SK-N-SH treated with all-trans-retinoic acid at 6 μM for 48 hours (cell line): ENCODE measurements around the gene NTNG1.

ENCODE experiments used
- ATAC-seq: fragments of 200-7000 bp; cut with Tn5 transposase; 3 replicates; pipeline ENCODE4 v1.9.1; 2020; ENCODE audit warnings: mild to moderate bottlenecking, moderate library complexity
- ARNTL ChIP-seq: fragments of 450-650 bp; formaldehyde crosslinking; IDR thresholded peaks from 2 replicates; pipeline ENCODE4 v1.5.0; 2020; ENCODE audit warnings: low read depth, mild to moderate bottlenecking, moderate library complexity, borderline replicate concordance
- CSDC2 ChIP-seq: fragments of 250-450 bp; sonication (Bioruptor Pico); IDR thresholded peaks from 2 replicates; pipeline ENCODE4 v1.5.0; 2020; ENCODE audit warnings: mild to moderate bottlenecking, moderate library complexity
- ESRRG ChIP-seq: fragments of 250-450 bp; sonication (Bioruptor Pico); IDR thresholded peaks from 2 replicates; pipeline ENCODE4 v1.6.1; 2021; ENCODE audit warnings: mild to moderate bottlenecking
- GLIS3 ChIP-seq: fragments of 250-450 bp; sonication (Bioruptor Pico); IDR thresholded peaks from 2 replicates; pipeline ENCODE4 v1.5.0; 2020; ENCODE audit warnings: mild to moderate bottlenecking, moderate library complexity
- ISL1 ChIP-seq: fragments of 250-450 bp; sonication (Bioruptor Pico); IDR thresholded peaks from 2 replicates; pipeline ENCODE4 v2.1.2; 2022; ENCODE audit warnings: mild to moderate bottlenecking, moderate library complexity
- OSR1 ChIP-seq: fragments of 250-450 bp; sonication (Bioruptor Pico); IDR thresholded peaks from 2 replicates; pipeline ENCODE4 v1.8.0; 2022; ENCODE audit warnings: moderate library complexity, mild to moderate bottlenecking, inconsistent platforms
- PPARA ChIP-seq: fragments of 250-450 bp; sonication (Bioruptor Pico); IDR thresholded peaks from 2 replicates; pipeline ENCODE4 v1.5.0; 2020; ENCODE audit warnings: mild to moderate bottlenecking, borderline replicate concordance
- RARB ChIP-seq: fragments of 250-450 bp; sonication (Bioruptor Pico); IDR thresholded peaks from 2 replicates; pipeline ENCODE4 v1.8.0; 2021; ENCODE audit warnings: mild to moderate bottlenecking, moderate library complexity
- SNAI2 ChIP-seq: fragments of 250-450 bp; sonication (Bioruptor Pico); IDR thresholded peaks from 2 replicates; pipeline ENCODE4 v1.5.0; 2020; ENCODE audit warnings: mild to moderate bottlenecking, moderate library complexity
- TCF4 ChIP-seq: fragments of 250-450 bp; sonication (Bioruptor Pico); IDR thresholded peaks from 2 replicates; pipeline ENCODE4 v1.8.0; 2021; ENCODE audit warnings: mild to moderate bottlenecking, moderate library complexity, borderline replicate concordance
- TOX ChIP-seq: fragments of 250-450 bp; sonication (Bioruptor Pico); IDR thresholded peaks from 2 replicates; pipeline ENCODE4 v1.8.0; 2021; ENCODE audit warnings: mild to moderate bottlenecking, moderate library complexity, borderline replicate concordance
- ZC3H10 ChIP-seq: fragments of 250-450 bp; sonication (Bioruptor Pico); IDR thresholded peaks from 2 replicates; pipeline ENCODE4 v1.5.1; 2021; ENCODE audit warnings: mild to moderate bottlenecking, moderate library complexity
- ZFP3 ChIP-seq: fragments of 250-450 bp; sonication (Bioruptor Pico); IDR thresholded peaks from 2 replicates; pipeline ENCODE4 v1.5.0; 2020; ENCODE audit warnings: mild to moderate bottlenecking, moderate library complexity
- ZFP30 ChIP-seq: fragments of 450-650 bp; formaldehyde crosslinking; IDR thresholded peaks from 2 replicates; pipeline ENCODE4 v1.5.0; 2022; ENCODE audit warnings: mild to moderate bottlenecking, moderate library complexity
- ZNF565 ChIP-seq: fragments of 450-650 bp; formaldehyde crosslinking; conservative IDR thresholded peaks from 2 replicates; pipeline ENCODE4 v1.5.0; 2020; ENCODE audit warnings: low read depth, mild to moderate bottlenecking, moderate library complexity
- ZNF70 ChIP-seq: fragments of 450-650 bp; formaldehyde crosslinking; IDR thresholded peaks from 2 replicates; pipeline ENCODE4 v1.5.0; 2020; ENCODE audit warnings: mild to moderate bottlenecking, moderate library complexity
- ZNF8 ChIP-seq: fragments of 450-650 bp; formaldehyde crosslinking; IDR thresholded peaks from 2 replicates; pipeline ENCODE4 v1.5.0; 2020; ENCODE audit warnings: mild to moderate bottlenecking, moderate library complexity
- TF ChIP-seq, protein P1 (sequence below): fragments of 250-450 bp; sonication (Bioruptor Pico); IDR thresholded peaks from 2 replicates; pipeline ENCODE4 v1.5.1; 2021; ENCODE audit warnings: mild to moderate bottlenecking, moderate library complexity
- TF ChIP-seq, protein P2 (sequence below): fragments of 250-450 bp; sonication (Bioruptor Pico); IDR thresholded peaks from 2 replicates; pipeline ENCODE4 v1.5.0; 2020; ENCODE audit warnings: mild to moderate bottlenecking, moderate library complexity
- TF ChIP-seq, protein P3 (sequence below): fragments of 250-450 bp; sonication (Bioruptor Pico); IDR thresholded peaks from 2 replicates; pipeline ENCODE4 v1.5.1; 2020; ENCODE audit warnings: low read depth, mild to moderate bottlenecking, moderate library complexity

NTNG1 gene

DNA sequence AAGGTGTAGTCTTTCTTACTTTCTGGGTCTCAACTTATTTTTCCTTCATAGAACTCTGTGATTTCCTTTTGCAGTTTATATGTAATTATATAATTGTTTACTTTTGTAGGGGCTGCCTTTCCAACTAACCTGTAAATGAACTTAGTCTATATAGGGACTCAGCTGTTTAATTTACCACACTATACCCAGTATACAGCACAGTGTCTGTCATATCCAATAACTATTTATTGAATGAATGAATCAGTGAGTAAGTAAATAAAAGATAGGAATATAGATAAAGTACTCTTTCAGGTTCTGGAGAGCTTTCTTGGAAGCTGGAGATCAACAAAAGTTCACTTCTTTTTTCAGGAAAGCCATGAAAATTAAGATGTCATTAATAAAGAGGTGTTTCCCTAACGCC lies 174.8 kb downstream of the NTNG1 start:
- no peak for ATAC-seq
- no peak for TF ChIP-seq ZNF565 (CRISPR knock-in tag)
- no peak for TF ChIP-seq ZNF8 (CRISPR knock-in tag)
- no peak for TF ChIP-seq ZC3H10 (CRISPR knock-in tag)
- TF ChIP-seq ESRRG (CRISPR knock-in tag) = no peak
- no peak for TF ChIP-seq ARNTL (CRISPR knock-in tag)

DNA sequence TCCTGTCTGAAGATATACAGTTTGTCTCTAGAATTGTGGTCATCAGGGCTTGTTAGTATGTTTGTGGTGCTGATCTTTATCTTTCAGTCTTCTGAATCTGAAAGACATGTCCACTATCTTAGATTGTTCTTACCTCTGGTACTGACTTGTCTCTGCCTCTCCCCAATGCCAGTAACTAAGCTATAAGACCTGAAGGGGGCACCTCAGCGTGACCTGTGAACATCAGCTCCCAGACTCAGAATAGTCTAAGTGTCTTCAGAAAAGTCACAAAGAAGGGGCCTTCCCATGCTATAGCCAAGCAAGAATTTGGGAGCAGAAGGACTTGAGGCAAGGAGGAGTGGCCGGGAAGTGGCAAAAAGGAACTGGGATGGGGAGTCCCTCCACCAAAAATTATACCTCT lies 178.1 kb downstream of the NTNG1 start:
- TF ChIP-seq, protein P1, sequence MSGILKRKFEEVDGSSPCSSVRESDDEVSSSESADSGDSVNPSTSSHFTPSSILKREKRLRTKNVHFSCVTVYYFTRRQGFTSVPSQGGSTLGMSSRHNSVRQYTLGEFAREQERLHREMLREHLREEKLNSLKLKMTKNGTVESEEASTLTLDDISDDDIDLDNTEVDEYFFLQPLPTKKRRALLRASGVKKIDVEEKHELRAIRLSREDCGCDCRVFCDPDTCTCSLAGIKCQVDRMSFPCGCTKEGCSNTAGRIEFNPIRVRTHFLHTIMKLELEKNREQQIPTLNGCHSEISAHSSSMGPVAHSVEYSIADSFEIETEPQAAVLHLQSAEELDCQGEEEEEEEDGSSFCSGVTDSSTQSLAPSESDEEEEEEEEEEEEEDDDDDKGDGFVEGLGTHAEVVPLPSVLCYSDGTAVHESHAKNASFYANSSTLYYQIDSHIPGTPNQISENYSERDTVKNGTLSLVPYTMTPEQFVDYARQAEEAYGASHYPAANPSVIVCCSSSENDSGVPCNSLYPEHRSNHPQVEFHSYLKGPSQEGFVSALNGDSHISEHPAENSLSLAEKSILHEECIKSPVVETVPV (CRISPR knock-in tag) = no peak
- TF ChIP-seq PPARA (CRISPR knock-in tag) (no peak), ZNF8 (CRISPR knock-in tag) (no peak), RARB (CRISPR knock-in tag) (no peak), ZFP3 (CRISPR knock-in tag) (no peak), CSDC2 (CRISPR knock-in tag) (no peak), ZC3H10 (CRISPR knock-in tag) (no peak)
- ATAC-seq = no peak

DNA sequence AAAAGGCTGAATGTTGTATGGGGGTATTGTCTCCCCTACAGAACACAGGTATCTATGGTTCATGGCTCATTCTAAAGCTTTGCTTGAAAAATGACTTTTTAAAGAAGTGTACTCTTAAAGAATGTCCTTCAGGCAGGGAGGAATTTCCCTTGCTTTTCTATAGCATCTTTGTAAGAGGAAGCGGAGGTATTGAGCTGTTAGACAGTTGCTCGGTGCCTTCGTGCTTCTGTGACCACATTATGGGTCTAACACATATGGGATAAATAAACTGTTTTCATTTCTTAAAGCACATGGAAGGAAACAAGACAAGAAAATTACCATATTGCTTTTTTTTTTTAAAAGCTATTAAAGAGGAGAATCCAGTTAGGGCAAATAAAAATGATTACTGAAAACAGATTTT lies 182.9 kb downstream of the NTNG1 start:
- ATAC-seq = no peak

DNA sequence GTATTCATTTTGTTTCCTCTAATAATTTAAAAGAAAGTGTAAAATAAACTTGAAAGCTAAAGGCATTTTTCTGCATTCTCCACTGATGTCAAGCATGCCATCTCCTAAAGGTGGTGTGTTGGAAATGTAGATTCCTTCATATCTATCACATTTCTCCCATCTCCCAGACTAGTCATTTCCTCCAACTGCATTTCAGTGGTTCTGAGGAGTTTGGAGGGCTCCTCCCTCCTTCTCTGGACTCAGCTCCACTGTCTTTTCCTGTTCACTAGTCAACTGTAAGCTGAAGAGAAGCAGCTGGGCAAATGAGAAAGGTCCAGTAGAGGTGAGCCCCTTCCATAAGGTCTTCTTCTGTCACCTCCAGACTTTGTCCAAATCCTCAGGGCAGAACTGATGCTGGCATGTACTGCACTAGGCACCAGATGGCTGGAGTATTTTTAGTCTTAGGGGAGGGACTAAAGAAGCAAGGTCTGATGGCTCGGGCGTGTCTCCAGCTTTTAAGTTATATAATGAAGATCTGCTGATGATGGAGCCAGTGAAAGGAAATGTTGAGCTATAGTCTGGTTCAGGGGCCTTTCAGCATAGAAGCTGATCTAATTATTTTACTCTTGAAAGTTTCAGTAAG lies 186.1 kb downstream of the NTNG1 start:
- TF ChIP-seq ZC3H10 (CRISPR knock-in tag) (no peak), ESRRG (CRISPR knock-in tag) (no peak)
- ATAC-seq = no peak

More for the DNA sequence above, 182.9 kb downstream of the NTNG1 start:
- TF ChIP-seq ZNF70 (CRISPR knock-in tag) (no peak), PPARA (CRISPR knock-in tag) (no peak), ZFP30 (no peak)
- TF ChIP-seq, protein P2, sequence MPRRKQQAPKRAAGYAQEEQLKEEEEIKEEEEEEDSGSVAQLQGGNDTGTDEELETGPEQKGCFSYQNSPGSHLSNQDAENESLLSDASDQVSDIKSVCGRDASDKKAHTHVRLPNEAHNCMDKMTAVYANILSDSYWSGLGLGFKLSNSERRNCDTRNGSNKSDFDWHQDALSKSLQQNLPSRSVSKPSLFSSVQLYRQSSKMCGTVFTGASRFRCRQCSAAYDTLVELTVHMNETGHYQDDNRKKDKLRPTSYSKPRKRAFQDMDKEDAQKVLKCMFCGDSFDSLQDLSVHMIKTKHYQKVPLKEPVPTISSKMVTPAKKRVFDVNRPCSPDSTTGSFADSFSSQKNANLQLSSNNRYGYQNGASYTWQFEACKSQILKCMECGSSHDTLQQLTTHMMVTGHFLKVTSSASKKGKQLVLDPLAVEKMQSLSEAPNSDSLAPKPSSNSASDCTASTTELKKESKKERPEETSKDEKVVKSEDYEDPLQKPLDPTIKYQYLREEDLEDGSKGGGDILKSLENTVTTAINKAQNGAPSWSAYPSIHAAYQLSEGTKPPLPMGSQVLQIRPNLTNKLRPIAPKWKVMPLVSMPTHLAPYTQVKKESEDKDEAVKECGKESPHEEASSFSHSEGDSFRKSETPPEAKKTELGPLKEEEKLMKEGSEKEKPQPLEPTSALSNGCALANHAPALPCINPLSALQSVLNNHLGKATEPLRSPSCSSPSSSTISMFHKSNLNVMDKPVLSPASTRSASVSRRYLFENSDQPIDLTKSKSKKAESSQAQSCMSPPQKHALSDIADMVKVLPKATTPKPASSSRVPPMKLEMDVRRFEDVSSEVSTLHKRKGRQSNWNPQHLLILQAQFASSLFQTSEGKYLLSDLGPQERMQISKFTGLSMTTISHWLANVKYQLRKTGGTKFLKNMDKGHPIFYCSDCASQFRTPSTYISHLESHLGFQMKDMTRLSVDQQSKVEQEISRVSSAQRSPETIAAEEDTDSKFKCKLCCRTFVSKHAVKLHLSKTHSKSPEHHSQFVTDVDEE (CRISPR knock-in tag) = no peak
- TF ChIP-seq, protein P1 (CRISPR knock-in tag) = no peak

DNA sequence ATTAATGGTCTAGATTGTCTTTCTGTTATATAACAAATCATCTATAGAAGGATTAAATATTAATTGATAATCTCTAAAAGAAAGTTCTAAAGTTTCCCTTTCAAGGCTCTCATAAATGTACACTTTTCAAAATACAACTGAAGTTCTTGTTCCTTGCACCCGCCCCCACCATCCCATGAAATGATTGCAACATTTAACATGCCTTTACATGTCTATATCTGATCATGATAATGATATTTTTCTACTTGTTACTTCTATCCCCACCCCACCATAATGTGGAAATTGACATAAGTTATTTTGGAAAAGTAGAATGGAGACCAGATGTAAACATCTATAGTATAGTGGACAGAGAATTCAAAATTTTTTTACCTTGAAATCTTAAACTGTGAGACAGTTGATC lies 186.6 kb downstream of the NTNG1 start:
- TF ChIP-seq TOX (no peak), OSR1 (CRISPR knock-in tag) (no peak), ZFP3 (CRISPR knock-in tag) (no peak)
- no peak for ATAC-seq

DNA sequence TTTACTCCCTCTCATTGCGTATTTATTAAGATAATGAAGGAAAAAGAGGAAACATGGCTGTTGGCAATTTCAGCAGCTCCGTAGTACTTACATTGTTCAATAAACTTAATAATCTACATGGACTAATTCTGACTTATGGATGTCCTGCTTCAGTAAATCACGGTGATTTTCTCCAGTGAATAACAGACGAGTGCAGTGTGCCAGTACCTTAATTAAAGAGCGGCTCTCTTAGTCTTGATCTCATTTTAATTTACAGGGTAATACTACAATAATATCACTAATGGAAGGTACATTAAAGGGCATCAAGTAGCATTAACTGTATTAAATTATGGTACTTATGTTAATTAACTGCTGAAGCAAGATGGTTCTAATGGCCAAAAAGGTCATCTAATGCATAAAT lies 187.2 kb downstream of the NTNG1 start:
- no peak for ATAC-seq
- no peak for TF ChIP-seq ZNF8 (CRISPR knock-in tag)
- no peak for TF ChIP-seq ZC3H10 (CRISPR knock-in tag)
- no peak for TF ChIP-seq ZNF565 (CRISPR knock-in tag)
- TF ChIP-seq GLIS3 (CRISPR knock-in tag) = no peak
- TF ChIP-seq TOX = no peak
- TF ChIP-seq SNAI2 (CRISPR knock-in tag) = no peak
- TF ChIP-seq, protein P3, sequence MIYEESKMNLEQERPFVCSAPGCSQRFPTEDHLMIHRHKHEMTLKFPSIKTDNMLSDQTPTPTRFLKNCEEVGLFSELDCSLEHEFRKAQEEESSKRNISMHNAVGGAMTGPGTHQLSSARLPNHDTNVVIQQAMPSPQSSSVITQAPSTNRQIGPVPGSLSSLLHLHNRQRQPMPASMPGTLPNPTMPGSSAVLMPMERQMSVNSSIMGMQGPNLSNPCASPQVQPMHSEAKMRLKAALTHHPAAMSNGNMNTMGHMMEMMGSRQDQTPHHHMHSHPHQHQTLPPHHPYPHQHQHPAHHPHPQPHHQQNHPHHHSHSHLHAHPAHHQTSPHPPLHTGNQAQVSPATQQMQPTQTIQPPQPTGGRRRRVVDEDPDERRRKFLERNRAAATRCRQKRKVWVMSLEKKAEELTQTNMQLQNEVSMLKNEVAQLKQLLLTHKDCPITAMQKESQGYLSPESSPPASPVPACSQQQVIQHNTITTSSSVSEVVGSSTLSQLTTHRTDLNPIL (CRISPR knock-in tag) = no peak
- TF ChIP-seq, protein P2 (CRISPR knock-in tag) = no peak
- peak; percentile 33; the same call in 1 of the 2 replicates for TF ChIP-seq TCF4 (CRISPR knock-in tag)
- TF ChIP-seq ISL1 (CRISPR knock-in tag) = peak; percentile 39; the same call in 1 of the 2 replicates
- no peak for TF ChIP-seq ESRRG (CRISPR knock-in tag)
- TF ChIP-seq ZNF70 (CRISPR knock-in tag) = 0 out of 2 replicates have a peak, but pooled peaks have one; percentile 36
- TF ChIP-seq PPARA (CRISPR knock-in tag) = no peak
- TF ChIP-seq ZFP30 = no peak
